Chondrocyte (in vitro differentiated cells): Measurements from ENCODE around the gene SLC30A3. TPM values are rescaled to one million over a fixed set of nuclear protein-coding genes. Genes with fewer than 3 reads are reported as not detected.

Source experiments
- DNase-seq: peaks from one replicate; pipeline ENCODE4 v3.0.0; 2021; ENCODE audit warnings: mixed read lengths, low spot score
- H3K27ac Mint-ChIP-seq: one replicate; pipeline ENCODE4 v1.8.0; 2021; ENCODE audit warnings: mild to moderate bottlenecking, moderate library complexity, mixed read lengths; ENCODE audit not compliant: unreplicated experiment
- H3K27me3 Mint-ChIP-seq: 2 replicates; pipeline ENCODE4 v1.8.0; 2021; ENCODE audit warnings: low read depth, mixed read lengths
- H3K36me3 Mint-ChIP-seq: 2 replicates; pipeline ENCODE4 v1.8.0; 2021; ENCODE audit warnings: low read depth, mixed read lengths
- H3K4me1 Mint-ChIP-seq: 2 replicates; pipeline ENCODE4 v1.8.0; 2021; ENCODE audit warnings: low read depth, mild to moderate bottlenecking, mixed read lengths
- H3K4me3 Mint-ChIP-seq: one replicate; pipeline ENCODE4 v1.8.0; 2021; ENCODE audit warnings: mild to moderate bottlenecking, moderate library complexity, mixed read lengths; ENCODE audit not compliant: unreplicated experiment
- H3K9me3 Mint-ChIP-seq: 2 replicates; pipeline ENCODE4 v1.8.0; 2021; ENCODE audit warnings: low read depth, mixed read lengths
- total RNA-seq: library from RNA; stranded (reverse); gene quantifications from 3 replicates; pipeline ENCODE4 v1.2.1, GENCODE V29; 2021
- TF ChIP-seq, protein P1 (sequence below): fragments of 200-600 bp; sonication (generic); IDR thresholded peaks from 2 replicates; pipeline ENCODE4 v1.5.0; 2021; ENCODE audit warnings: antibody characterized with exemption, mild to moderate bottlenecking, moderate library complexity

Gene SLC30A3
- total RNA-seq, 1 donor from 2014 or later = 0.17 TPM

DNA sequence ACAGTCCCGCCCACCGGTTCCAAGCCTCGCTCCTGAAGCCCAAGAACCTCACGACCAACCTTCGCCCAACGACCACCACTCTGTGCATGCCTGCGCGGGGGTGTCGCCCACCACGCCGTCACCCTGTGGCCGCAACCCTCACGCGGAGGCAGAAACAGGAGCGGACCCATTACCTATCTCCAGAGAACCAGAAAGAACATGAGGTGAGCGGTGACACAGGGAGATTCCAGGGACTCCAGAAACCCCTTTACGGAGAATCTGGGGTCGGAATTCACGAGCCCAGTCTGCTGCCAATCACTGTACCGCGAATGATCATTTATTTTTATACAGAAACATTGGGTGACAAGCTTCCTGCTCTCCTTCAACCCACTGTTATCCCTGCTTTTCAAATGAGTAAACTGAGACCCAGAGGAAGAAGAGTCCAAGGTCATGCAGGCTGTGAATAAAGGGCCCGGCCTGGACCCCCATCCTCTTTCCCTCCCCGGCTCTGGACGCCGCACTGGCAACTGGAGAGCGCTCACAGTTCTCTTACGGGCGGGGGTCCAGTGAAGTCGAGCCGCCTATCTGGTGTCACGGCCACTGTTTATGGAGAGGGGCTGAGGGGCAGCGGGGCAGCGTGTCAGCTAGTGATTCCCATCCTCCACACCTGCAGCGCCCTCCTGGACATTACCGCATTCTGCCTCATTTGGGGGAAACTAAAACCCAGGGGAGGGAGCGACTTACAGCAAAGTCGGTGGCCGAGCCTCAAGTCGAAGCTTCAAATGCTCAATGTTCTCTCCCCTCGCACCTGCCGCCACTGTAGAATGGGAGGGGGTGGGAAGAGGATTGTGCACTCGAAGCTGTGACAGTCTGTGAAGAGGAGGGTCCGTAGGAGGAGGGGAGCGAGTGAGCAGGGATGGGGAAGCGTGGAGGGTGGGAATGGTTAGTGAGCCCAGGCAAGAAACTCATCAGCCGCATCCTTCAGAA, 723 bp upstream of the SLC30A3 start:
- Mint-ChIP-seq H3K9me3 (no peaks in the 10 kb centered on the region), H3K27ac (no peak overlapping the region), H3K4me1 (peaks cover 19% of the 10 kb centered on the region), H3K27me3 (peaks cover 42% of the 10 kb centered on the region), H3K4me3 (peak overlapping the region; percentile 73), H3K36me3 (peaks cover 5% of the 10 kb centered on the region)
- DNase-seq = no peak
- TF ChIP-seq, protein P1, sequence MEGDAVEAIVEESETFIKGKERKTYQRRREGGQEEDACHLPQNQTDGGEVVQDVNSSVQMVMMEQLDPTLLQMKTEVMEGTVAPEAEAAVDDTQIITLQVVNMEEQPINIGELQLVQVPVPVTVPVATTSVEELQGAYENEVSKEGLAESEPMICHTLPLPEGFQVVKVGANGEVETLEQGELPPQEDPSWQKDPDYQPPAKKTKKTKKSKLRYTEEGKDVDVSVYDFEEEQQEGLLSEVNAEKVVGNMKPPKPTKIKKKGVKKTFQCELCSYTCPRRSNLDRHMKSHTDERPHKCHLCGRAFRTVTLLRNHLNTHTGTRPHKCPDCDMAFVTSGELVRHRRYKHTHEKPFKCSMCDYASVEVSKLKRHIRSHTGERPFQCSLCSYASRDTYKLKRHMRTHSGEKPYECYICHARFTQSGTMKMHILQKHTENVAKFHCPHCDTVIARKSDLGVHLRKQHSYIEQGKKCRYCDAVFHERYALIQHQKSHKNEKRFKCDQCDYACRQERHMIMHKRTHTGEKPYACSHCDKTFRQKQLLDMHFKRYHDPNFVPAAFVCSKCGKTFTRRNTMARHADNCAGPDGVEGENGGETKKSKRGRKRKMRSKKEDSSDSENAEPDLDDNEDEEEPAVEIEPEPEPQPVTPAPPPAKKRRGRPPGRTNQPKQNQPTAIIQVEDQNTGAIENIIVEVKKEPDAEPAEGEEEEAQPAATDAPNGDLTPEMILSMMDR = no peak

DNA sequence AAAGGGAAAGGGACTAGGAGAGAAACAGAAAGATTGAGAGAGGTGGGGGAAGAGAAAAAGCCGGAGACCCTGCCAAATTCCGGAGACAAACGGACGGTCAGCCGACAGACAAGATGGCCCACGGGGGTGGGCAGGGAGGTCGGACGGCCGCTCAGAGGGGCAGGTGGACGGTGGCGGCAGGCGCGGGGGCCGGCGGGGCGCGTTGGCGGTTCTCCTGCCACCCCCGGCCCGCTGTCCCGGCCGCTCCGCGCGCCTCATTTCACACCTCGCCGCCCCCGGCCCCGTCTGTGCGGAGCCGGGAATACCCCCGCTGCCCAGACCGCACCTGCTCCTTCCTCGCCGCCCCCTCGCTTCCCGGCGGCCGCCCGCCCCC, 935 bp downstream of the SLC30A3 start:
- Mint-ChIP-seq H3K27ac (no peak overlapping the region), H3K4me3 (peak overlapping the region; percentile 51), H3K36me3 (peaks cover 5% of the 10 kb centered on the region), H3K27me3 (peaks cover 45% of the 10 kb centered on the region), H3K4me1 (peaks cover 19% of the 10 kb centered on the region), H3K9me3 (no peaks in the 10 kb centered on the region)
- TF ChIP-seq, protein P1 = no peak
- DNase-seq = no peak

DNA sequence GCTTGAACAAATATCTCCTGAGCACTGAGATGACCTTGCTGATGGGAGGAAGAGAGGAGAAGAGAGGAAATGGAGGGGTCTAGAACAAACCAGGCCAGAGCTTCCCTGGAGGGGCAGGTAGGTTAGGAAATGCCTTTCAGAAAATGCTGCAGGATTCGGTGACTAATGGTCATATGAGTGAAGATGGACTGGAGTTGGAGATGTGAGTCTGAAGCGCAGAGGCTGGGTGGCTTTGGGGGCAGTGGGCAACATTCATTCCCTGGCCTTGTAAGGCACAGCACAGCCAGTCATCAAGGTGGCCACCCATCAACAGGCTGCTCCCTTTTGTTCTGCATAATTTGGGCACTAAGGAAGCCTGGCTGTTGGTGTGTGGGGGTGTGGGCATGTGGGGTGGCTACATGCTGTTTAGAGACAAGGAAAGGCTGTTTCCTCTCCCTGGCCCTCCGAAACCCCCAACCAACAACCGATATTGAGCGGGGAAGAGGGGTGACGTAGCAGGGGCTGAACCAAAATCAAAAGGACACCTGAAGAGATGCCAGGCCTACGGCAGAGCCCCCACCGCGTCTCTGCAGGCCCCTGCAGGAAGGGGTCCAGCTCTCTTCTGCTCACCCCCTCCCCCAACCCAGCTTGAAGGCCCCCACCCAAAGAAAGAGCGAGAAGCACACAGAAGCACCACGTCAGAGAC, 1.5 kb downstream of the SLC30A3 start:
- TF ChIP-seq, protein P1 = no peak
- no peak overlapping the region for H3K27ac Mint-ChIP-seq
- H3K27me3 Mint-ChIP-seq = peaks cover 45% of the 10 kb centered on the region
- H3K9me3 Mint-ChIP-seq = no peaks in the 10 kb centered on the region
- peaks cover 5% of the 10 kb centered on the region for H3K36me3 Mint-ChIP-seq
- H3K4me3 Mint-ChIP-seq = peak overlapping the region; percentile 51
- H3K4me1 Mint-ChIP-seq = peaks cover 23% of the 10 kb centered on the region
- no peak for DNase-seq

DNA sequence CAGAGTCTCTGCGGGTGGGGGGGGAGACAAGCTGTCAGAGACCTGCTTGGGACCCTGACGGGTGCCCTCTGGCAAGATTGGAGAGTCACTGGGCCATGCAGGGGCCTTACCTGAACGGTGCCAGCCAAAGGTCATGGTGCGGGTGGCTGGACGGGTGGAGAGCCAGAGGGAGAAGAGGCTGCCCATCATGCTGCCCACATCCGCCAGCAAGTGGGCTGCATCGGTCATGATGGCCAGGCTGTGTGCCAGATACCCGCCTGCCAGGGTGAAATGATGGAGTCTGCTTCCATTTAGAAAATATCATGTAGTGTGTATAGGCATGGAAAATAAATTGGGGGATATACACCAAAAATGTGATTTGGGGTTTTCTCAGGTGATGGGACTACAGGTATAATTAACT, 4.8 kb downstream of the SLC30A3 start:
- H3K27ac Mint-ChIP-seq = no peak overlapping the region
- peaks cover 4% of the 10 kb centered on the region for H3K36me3 Mint-ChIP-seq
- peaks cover 30% of the 10 kb centered on the region for H3K27me3 Mint-ChIP-seq
- no peak overlapping the region for H3K4me3 Mint-ChIP-seq
- peaks cover 27% of the 10 kb centered on the region for H3K4me1 Mint-ChIP-seq
- no peak for DNase-seq
- H3K9me3 Mint-ChIP-seq = no peaks in the 10 kb centered on the region
- TF ChIP-seq, protein P1 = no peak

DNA sequence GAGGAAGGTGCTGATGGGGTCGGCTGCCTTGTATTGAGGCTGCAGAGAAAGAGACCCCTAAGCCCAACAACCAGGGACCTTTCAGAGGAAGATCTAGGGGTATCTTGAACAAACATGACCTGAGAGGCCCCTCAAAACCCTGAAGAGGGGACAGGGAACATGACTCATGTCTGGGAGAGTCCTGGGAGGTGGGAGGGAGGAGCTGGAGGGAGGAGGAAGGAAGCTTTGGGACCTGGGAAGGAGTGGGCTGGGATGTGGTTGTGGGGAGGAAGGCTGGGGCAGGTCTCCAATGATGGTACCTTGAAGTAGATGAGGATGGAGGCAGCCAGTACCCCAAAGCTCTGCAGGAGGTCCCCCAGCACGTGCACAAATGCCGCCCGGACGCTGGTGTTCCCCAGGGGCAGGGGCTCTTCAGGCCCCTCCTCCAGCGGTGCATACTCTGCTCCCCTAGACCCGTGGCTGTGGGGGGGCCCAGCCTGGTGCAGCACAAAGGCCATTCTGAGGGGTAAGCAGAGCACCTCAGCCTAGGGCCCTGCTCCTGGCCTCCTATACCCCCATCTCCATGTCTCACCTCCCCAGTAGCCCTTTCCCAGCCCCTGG, 5.9 kb downstream of the SLC30A3 start:
- DNase-seq = no peak
- Mint-ChIP-seq H3K27ac (no peak overlapping the region), H3K36me3 (peaks cover 4% of the 10 kb centered on the region), H3K4me1 (peaks cover 26% of the 10 kb centered on the region), H3K27me3 (peaks cover 29% of the 10 kb centered on the region), H3K4me3 (no peak overlapping the region), H3K9me3 (no peaks in the 10 kb centered on the region)
- TF ChIP-seq, protein P1 = no peak
